ENCODE results near the gene CADPS2.

Gene CADPS2

DNA sequence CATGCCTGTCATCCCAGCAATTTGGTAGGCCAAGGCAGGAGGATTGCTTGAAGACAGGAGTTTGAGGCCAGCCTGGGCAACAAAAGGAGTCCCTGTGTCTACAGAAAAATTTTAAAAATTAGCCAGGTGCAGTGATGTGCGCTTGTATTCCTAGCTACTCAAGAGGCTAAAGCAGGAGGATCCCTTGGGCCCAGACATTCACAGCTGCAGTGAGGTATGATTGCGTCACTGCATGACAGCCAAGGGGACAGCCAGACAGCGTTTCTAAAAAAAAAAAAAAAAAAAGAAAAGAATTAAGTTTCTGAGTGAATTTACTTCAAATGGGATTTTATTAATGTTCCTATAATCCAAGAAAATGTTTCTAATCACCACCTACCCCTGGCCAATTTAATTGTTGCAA is 96.1 kb downstream of the CADPS2 start:
- DNase-seq (ENCODE audit: low read depth, low spot score): no peak
- no peak overlapping the region for H3K27ac ChIP-seq

DNA sequence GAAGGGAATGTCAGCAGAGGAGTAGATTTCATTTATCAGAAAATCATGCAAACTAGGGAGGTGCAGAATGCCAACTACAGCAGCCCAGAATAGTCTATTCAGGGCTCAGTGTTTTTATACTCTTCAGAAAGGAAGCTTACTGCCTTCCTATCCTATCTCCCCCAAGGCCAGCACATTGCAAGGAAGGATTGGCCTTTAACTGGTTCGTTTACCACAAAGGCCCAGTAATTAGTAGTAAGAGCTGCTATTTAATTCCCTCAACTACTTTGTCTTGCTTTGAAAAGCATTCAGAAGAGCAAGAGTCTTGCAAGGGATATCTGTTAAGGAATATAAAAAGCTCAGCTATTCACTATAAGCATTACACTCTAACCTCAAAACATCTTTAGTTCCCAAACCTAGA is 97.1 kb downstream of the CADPS2 start:
- no peak for DNase-seq (ENCODE audit: low read depth, low spot score)
- no peak overlapping the region for H3K27ac ChIP-seq

DNA sequence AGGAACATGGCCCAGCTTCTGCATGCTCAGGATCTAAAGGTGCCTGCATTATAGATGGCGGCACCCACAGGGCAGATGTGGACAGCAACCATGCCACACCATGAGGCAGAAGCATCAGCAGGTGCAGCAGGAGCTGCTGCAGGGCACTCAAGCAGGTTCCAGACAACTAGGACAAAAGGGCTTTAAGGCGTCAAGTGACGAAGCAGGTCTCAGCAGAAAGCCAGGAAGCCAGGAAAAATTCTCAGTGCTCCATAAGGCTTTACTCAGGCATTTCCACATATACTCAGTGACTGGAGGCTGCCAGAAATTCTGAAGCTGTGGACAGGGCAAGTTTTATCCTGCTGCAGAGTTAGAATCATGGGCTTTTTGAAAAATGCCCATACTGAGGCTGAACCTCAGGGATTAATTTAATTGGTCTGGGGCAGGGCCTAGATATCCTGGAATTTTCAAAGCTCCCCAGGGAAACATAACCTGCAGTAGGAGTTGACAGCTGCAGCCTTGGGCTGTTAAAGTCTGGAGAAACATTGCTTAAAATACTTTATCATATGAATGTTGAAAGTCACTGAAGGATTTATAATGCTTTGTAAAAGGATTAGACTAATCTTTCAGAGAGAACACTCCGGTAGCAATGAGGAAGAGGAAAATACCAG is 115.4 kb downstream of the CADPS2 start:
- no peak overlapping the region for H3K27ac ChIP-seq
- DNase-seq (ENCODE audit: low read depth, low spot score): no peak

DNA sequence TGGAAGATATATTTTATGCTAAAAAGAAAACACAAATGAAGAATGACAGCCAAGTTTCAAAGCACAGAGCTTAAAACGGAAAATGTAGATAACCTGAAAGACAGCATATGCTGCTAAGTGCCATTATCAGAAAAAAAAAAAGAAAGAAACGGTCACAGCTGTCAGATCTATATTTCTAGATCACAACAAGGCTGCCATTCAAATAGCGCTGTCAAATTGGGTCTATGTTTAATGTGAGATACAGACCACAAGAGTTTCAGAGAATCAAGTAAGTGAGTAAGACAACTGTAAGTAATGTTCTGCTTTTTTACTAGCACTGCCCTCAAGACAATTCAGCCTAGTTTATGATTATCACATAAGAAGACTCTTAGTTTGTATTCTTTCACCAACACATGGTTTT is 117.4 kb downstream of the CADPS2 start:
- no peak overlapping the region for H3K27ac ChIP-seq
- no peak for DNase-seq (ENCODE audit: low read depth, low spot score)

DNA sequence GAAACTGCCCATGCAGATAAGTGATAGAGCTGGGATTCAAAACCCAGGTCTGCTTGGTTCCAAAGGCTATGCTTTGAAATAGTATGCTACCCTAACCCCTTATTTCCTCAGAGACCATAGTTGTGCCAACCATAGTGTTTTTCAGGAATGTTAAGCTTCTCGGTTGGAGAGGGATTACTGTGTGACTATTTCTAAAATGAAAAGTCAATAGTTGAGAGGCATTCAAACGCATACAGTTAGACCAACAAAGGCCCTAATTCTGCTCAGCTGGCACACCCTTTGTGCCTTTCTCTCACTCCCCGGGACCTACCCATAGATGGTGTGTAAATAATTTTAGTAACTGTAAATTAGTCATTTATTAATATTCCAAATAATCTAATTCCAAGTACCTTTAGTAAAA is 118.9 kb downstream of the CADPS2 start:
- no peak for DNase-seq (ENCODE audit: low read depth, low spot score)
- no peak overlapping the region for H3K27ac ChIP-seq

DNA sequence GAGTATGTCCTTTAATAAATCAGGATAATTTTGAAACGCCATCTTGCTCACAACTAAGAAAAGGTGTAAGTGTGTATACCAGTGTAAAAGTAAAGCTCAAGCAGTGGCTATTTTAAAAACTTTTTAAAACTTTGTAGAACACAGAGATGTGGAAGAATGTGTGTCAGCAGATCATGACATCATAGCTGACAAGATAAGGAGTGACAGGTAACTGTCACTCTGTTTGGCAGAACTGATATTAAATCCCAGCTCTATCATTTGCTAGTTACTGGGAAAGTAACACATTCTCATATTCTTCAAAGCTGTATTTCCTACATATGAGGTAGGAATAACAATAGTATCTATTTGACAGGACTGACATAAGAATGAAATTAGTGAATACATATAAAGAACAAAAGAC is 119.7 kb downstream of the CADPS2 start:
- no peak overlapping the region for H3K27ac ChIP-seq
- DNase-seq (ENCODE audit: low read depth, low spot score): no peak

DNA sequence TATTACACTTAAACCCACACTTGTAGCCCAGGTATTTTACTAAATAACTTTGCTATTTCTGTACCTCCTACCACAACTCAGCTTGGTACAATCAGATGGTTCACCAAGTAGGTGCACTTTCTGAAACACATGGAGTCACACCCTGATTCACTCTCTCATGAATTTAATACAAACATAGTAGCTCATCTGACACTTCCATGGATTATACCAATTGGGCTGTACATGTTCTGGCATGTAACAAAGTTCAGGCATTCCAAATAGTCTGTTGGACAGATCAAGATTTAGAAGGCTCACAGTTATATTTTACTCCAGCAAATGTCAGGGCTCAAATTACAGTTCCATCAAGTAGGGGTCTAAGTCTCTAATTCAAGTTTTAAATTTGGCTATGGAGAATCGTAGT is 121.4 kb downstream of the CADPS2 start:
- peak; percentile 22 for DNase-seq (ENCODE audit: low read depth, low spot score)
- no peak overlapping the region for H3K27ac ChIP-seq

DNA sequence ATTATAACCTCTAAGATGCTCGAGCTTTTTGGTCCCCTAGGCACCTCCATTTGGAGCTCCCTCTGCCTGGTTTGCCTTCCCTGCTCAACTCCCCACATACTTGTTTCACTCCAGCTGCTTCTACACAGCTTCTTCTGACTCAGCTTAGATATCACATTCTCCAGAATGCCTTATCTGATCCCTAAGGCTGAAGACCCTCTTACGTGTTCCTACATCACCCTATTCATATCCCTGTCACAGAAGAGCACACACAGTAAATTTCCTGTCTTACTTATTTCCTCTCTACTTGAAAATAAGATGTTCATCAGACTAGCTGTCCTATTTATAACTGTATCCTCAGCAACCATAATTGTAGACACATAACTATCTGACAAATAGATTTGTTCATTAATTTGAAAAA is 122.2 kb downstream of the CADPS2 start:
- no peak overlapping the region for H3K27ac ChIP-seq
- DNase-seq (ENCODE audit: low read depth, low spot score): no peak

DNA sequence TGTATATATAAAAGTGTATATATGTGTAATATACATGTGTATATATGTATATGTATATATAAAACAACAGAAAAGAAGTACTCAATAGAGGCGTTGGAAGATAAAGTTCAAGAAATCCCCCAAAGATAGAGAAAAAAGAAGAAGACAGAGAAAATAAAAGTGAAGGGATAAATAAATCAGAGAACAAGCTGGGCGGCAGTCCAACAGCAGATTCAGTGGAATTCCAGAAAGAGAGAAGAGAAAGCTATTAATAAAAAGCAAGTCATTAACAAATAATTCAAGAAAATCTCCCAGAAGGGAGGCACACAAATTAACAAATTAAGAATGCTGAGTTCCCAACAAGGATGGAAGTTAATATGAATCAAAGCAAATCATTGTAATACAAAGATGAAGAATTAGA is 124.2 kb downstream of the CADPS2 start:
- H3K27ac ChIP-seq: no peak overlapping the region
- DNase-seq (ENCODE audit: low read depth, low spot score): no peak

DNA sequence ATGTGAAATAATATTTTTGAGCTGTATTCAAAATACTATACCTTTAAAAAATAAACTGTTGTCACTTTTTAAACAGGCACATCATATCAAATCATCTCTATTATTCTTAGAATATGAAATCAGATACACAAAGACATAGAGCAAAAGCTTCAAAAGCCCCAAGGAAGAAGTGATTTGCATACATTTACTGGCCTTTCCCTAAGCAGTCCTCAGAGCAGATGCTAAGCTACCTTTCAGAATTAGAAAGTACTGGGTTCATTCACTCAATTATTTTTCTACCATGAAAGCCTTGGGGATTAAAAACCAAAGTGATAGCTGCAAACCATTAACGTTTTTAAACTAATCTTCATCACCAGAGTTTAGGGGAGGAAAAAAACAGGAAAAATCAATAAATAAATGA is 127.8 kb downstream of the CADPS2 start:
- no peak overlapping the region for H3K27ac ChIP-seq
- DNase-seq (ENCODE audit: low read depth, low spot score): no peak

DNA sequence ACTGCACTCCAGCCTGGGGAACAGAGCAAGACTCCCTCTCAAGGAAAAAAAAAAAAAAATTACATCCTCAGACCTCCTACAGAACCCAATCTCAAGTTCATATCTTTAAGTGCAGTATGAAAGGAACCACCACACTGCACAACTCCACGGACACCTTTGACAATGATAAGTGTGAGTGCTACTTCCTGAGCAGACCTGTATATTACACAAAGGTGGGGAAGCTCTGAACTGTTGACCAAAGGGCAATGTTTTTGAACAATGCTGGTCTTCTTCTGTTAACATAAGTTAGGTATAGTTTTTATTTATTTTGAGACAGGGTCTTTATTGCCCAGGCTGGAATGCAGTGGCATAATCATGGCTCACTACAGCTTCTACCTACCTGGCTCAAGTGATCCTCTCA is 129.4 kb downstream of the CADPS2 start:
- no peak overlapping the region for H3K27ac ChIP-seq
- DNase-seq (ENCODE audit: low read depth, low spot score): no peak

DNA sequence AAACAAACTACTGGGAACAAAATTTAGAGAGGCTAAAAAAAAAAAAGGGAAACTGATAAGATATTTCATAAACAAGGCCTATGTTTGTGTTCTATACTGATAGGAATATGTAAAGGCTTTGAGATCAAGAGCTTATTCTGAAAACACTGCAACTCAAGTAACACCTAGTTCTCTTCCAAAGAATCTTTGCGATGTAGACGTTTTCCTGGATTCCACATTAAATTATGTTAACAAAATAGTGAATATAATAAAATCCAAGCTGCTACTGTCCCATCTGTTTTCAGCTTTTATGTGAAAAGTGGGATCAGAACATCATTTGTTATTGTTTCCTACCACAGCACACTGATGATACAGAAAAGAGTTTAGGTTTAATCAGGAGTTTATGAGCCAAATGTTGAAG is 130.6 kb downstream of the CADPS2 start:
- DNase-seq (ENCODE audit: low read depth, low spot score): no peak
- H3K27ac ChIP-seq: no peak overlapping the region

DNA sequence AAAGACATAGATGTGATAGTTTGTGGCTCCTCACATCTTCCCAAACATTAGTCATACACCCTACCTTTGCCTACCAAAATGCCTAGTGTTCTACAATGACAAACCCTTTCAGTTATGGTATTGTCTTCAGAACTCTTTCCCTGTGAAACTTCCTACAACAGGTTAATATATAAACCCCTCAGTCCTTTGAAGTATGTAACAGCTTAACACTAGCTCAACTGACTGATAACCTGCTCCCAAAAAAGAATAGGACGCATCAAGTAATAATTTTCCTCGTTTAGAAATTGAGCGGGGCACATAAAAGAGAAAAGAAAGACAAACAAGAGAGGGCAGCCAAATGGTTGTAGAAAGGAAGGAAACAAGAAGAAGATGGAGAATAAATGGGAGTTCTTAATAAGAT is 133.7 kb downstream of the CADPS2 start:
- no peak overlapping the region for H3K27ac ChIP-seq
- DNase-seq (ENCODE audit: low read depth, low spot score): no peak

DNA sequence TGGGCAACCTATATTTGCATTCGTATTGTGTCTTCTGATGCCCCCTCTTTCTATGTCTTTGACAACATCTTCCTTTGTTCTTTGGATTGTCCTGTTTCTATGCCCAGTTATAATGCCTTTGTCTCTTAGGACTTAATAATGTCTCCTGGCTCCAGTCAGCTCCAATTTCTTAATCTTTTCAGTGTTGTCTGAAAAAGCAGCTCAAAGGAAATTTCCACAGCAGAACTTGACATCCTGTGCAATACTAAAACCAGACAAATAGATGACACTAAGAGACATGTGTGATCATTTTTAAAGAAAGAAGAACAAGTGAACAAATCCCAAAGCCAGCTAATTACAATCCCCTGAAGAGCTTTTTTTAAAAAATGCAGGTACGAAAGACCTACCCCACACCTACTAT is 135.9 kb downstream of the CADPS2 start:
- no peak for DNase-seq (ENCODE audit: low read depth, low spot score)
- H3K27ac ChIP-seq: no peak overlapping the region

DNA sequence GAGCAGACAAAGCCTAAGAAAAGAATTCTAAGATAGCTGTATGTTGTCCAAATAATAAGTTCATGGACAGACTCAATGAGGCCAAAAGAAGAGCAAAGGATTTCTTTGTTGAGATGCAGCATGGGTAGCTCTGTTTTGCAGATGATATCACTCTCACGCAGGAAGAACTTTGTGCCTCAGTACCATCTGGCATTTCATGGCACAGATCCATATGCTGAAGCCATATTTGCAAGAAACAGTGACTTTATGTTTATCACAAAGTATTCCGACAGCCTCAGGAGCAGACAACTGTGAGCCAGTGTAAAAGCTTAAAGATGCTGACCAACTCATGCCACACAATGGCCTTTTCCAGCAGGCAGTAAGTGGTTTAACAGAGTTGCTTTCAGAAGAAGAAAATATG is 138.1 kb downstream of the CADPS2 start:
- DNase-seq (ENCODE audit: low read depth, low spot score): no peak
- H3K27ac ChIP-seq: no peak overlapping the region

DNA sequence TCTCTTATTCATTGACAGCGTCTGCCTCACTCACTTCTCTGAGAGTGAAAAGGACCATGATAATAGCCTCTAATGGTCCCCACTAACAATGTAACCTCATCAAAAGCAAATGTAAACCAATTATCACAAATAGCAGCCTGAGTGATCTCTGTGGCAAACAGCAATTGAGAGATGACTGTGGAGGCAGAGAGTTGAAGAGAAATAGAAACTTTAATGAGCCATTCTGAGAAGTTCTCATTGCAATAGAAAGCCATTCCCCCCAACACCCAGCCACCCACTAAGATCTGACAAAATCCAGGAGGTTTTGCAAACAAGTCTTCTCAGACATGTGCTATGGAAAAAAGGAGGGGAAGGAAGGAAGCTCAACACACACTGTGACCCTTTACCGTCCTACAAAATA is 139.3 kb downstream of the CADPS2 start:
- no peak for DNase-seq (ENCODE audit: low read depth, low spot score)
- no peak overlapping the region for H3K27ac ChIP-seq

DNA sequence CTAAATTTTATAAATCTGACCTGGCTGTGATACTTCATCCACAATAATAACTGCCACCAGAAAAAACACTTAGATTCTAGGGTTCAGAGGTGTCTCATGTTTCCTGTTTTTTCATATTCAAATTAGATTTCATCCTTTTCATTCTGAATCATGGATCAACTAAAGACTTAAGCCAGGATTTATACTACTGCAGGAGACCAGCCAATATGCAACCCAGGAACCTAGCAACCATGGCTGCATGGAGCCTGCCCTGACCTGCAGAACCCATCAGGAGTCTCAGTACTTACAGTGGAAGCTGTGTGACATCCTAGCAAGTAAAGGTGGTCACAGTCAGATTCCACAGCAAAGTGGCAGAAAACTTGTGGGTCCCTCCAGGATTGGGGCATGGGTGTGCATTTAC is 143.0 kb downstream of the CADPS2 start:
- peak; percentile 59 for DNase-seq (ENCODE audit: low read depth, low spot score)
- no peak overlapping the region for H3K27ac ChIP-seq

DNA sequence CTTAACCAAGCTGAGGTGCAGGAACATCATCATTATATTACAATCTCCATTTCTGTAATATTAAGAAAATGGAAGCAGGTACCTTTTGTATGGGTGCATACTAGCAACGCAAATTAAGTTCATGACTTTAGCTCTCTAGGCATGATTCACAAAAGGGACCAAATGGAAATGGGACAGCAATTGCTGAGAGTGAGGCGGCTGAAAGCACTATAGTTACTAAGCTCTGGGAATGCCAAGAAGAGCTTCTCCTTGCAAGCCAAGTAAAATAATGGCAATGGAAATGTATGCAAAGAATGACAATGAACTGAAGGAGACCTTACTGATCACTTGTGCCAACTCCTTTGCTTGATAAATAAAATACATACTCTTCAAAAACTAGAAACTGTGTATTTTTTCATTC is 147.3 kb downstream of the CADPS2 start:
- no peak for DNase-seq (ENCODE audit: low read depth, low spot score)
- H3K27ac ChIP-seq: no peak overlapping the region

DNA sequence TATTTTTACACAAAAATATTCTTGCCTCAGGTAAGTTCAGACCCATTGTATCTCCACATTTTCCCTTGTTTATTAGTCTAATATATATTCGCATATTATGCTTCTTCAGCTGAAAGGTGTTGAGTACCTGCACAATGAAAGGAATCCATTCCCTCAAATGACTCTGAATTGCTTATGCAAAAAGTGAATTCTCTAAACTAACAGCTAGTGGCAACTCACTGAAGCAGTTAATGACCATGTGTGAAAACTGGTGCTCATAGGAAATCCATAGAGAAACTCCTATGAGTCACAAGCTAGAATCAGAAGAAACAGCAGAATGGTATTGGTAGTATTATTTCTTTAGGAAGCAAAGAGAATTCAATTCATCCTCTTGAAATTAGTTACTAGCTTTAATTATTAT is 150.1 kb downstream of the CADPS2 start:
- no peak overlapping the region for H3K27ac ChIP-seq
- DNase-seq (ENCODE audit: low read depth, low spot score): no peak

DNA sequence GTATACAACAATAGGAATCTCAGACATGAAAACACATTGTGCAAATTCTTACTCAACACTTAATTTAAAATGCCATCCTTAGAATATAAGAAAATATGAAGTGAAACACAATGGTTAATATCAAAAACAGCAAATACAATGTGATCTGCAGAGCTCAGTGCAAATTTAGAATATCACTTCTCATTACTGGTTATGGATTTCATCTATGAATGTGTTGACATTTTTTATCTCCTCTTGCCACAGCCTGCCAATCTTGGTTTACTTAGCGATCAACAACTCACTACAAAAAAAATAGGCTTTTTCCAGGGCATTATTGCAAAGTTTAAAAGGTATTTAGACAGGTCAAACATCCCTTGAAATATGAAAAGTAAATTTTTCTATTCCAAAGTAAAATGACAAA is 158.5 kb downstream of the CADPS2 start:
- no peak for DNase-seq (ENCODE audit: low read depth, low spot score)
- no peak overlapping the region for H3K27ac ChIP-seq

DNA sequence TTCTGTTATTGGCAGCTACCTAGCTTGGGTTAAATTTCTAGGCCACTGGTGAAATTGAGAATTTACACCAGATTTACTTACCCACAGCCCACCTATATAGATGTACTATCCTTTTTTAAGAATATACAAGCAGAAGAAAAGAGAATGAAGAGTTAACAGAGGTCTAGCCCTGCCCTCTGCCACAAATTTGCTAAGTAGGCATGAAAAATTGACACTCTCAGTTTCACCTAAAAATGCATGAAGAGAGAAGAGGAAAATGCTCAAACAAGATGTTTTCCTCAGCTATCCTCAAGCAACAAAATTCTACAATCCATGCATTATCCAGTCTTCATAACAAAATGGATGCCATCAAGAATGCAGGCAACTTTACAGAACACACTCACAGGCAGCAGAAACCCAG is 158.9 kb downstream of the CADPS2 start:
- DNase-seq (ENCODE audit: low read depth, low spot score): no peak
- no peak overlapping the region for H3K27ac ChIP-seq

DNA sequence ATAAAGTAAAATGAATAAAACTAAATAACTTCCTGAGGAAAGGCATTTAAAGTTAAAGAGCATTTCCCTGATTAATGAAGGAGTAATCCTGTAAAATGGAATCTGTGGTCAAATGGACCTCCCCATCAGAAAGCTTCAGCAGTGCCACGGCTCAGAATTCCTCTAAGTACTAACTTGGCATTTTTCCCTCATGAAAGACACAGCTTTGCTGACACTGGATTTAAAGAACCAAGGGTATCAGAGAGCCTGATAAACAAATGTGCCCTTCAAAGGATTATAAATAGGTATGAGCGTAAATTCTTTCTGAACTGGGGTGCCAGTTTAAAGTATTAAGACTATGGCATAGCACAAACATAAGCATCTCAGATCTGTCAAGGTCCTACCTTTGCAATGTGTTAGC is 159.4 kb downstream of the CADPS2 start:
- DNase-seq (ENCODE audit: low read depth, low spot score): no peak
- no peak overlapping the region for H3K27ac ChIP-seq

DNA sequence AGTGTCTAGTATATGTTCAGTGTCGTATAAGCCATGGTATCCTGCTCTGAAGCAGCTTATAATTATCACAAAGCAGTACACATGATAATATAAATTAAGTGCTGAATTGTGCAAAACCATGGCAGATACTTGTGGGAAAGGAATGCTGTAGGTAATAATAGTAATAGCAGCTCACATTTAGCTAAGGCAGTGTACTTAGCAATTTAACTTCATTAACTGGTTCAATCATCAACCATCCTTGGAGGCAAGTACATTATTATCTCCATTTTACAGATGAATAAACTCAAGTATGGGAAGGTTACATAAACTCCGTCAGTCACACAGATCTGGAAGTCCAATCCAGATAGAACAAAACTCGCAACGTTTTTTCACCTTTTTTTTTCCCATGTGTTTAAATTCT is 161.9 kb downstream of the CADPS2 start:
- DNase-seq (ENCODE audit: low read depth, low spot score): no peak
- no peak overlapping the region for H3K27ac ChIP-seq
